ENCODE data around the gene SEMA4F. TPM values are rescaled to one million over a fixed set of nuclear protein-coding genes. Genes with fewer than 3 reads are reported as not detected.

Gene SEMA4F
- total RNA-seq: 3.1 and 10.8 TPM in 2 replicates

GRCh38 chr2:74653985-74654882 lies at the start of gene SEMA4F:
SEMA4F (plus strand) TSS chr2:74654247; CDS start chr2:74654377, 130 bp downstream.

GRCh38 chr2:74648009-74648443 lies 6.0 kb upstream of the SEMA4F start, which contains the start of gene M1AP:
M1AP (minus strand) TSS chr2:74648330; CDS start chr2:74640275, 8,055 bp downstream.

Other genes with a start within 250 kb of the SEMA4F start
- gene C2orf81, start 232.6 kb upstream of the SEMA4F start, total RNA-seq: under 0.01 and 0.85 TPM in 2 replicates
- 16.9 and 19.5 TPM in 2 replicates for gene WDR54, start 232.5 kb upstream of the SEMA4F start, total RNA-seq
- gene RTKN, start 212.3 kb upstream of the SEMA4F start, total RNA-seq: 33.2 and 51.9 TPM in 2 replicates
- gene INO80B, start 199.2 kb upstream of the SEMA4F start, total RNA-seq: 9.9 and 14.5 TPM in 2 replicates
- gene WBP1, start 195.8 kb upstream of the SEMA4F start, total RNA-seq: 24.4 and 27.7 TPM in 2 replicates
- 64.4 and 67.0 TPM in 2 replicates for gene MOGS, start 188.9 kb upstream of the SEMA4F start, total RNA-seq
- gene MRPL53, start 181.6 kb upstream of the SEMA4F start, total RNA-seq: 18.4 and 27.0 TPM in 2 replicates
- 9.9 and 12.7 TPM in 2 replicates for gene CCDC142, start 171.2 kb upstream of the SEMA4F start, total RNA-seq
- gene TTC31, start 171.2 kb upstream of the SEMA4F start, total RNA-seq: 6.8 and 11.6 TPM in 2 replicates
- 0.68 and 1.00 TPM in 2 replicates for gene LBX2, start 154.6 kb upstream of the SEMA4F start, total RNA-seq
- 36.4 and 39.0 TPM in 2 replicates for gene PCGF1, start 146.6 kb upstream of the SEMA4F start, total RNA-seq
- gene TLX2, start 139.8 kb upstream of the SEMA4F start, total RNA-seq: not detected in 2 replicates
- gene DQX1, start 128.0 kb upstream of the SEMA4F start, total RNA-seq: 1.0 and 3.9 TPM in 2 replicates
- 111 and 175 TPM in 2 replicates for gene AUP1, start 124.5 kb upstream of the SEMA4F start, total RNA-seq
- gene HTRA2, start 124.3 kb upstream of the SEMA4F start, total RNA-seq: 31.9 and 59.8 TPM in 2 replicates
- 0.28 and 0.34 TPM in 2 replicates for gene LOXL3, start 100.3 kb upstream of the SEMA4F start, total RNA-seq
- 0.68 and 2.1 TPM in 2 replicates for gene DOK1, start 99.5 kb upstream of the SEMA4F start, total RNA-seq
- 2.1 and 2.8 TPM in 2 replicates for gene M1AP, start 5.9 kb upstream of the SEMA4F start, total RNA-seq
- 114 and 130 TPM in 2 replicates for gene HK2, start 179.9 kb downstream of the SEMA4F start, total RNA-seq